ENCODE measurements around the gene SF3A2.
"Not testable (repeated sequence)": the region's sequence is repeated elsewhere in the genome, so short reads cannot be mapped to it uniquely, and the experiment has no call there.

SF3A2 gene

GRCh38 chr19:2275588-2276428 lies 39.2 kb downstream of the SF3A2 start:
- no peak for TF ChIP-seq CTCF (conservative IDR thresholded peaks at IDR 0.05; ENCODE audit: control insufficient read depth, insufficient read depth, low read depth, low read length)
- no peak for DNase-seq (ENCODE audit: low read depth)
- no peak overlapping the region for H3K4me3 ChIP-seq (ENCODE audit: control insufficient read depth, low read depth, low read length)

GRCh38 chr19:2276429-2276986 lies 39.9 kb downstream of the SF3A2 start:
- no peak overlapping the region for H3K4me3 ChIP-seq (ENCODE audit: control insufficient read depth, low read depth, low read length)
- TF ChIP-seq CTCF (conservative IDR thresholded peaks at IDR 0.05; ENCODE audit: control insufficient read depth, insufficient read depth, low read depth, low read length), result no peak
- DNase-seq (ENCODE audit: low read depth), result no peak

GRCh38 chr19:2277138-2277537 lies 40.5 kb downstream of the SF3A2 start:
- H3K4me3 ChIP-seq (ENCODE audit: control insufficient read depth, low read depth, low read length), result no peak overlapping the region
- DNase-seq (ENCODE audit: low read depth), result no peak
- no peak for TF ChIP-seq CTCF (conservative IDR thresholded peaks at IDR 0.05; ENCODE audit: control insufficient read depth, insufficient read depth, low read depth, low read length)

- no peak for TF ChIP-seq CTCF (conservative IDR thresholded peaks at IDR 0.05; ENCODE audit: control insufficient read depth, insufficient read depth, low read depth, low read length)
- H3K4me3 ChIP-seq (ENCODE audit: control insufficient read depth, low read depth, low read length), result no peak overlapping the region
- DNase-seq (ENCODE audit: low read depth), result no peak
Observed at GRCh38 chr19:2278459-2279158, 42.0 kb downstream of the SF3A2 start.

- H3K4me3 ChIP-seq (ENCODE audit: control insufficient read depth, low read depth, low read length), result no peak overlapping the region
- no peak for TF ChIP-seq CTCF (conservative IDR thresholded peaks at IDR 0.05; ENCODE audit: control insufficient read depth, insufficient read depth, low read depth, low read length)
- DNase-seq (ENCODE audit: low read depth), result no peak
Observed at GRCh38 chr19:2280633-2281264, 44.1 kb downstream of the SF3A2 start.

- H3K4me3 ChIP-seq (ENCODE audit: control insufficient read depth, low read depth, low read length), result not testable (repeated sequence)
Observed at GRCh38 chr19:2281265-2282061, 44.8 kb downstream of the SF3A2 start.

More at GRCh38 chr19:2281265-2282061, 44.8 kb downstream of the SF3A2 start:
- not testable (repeated sequence) for DNase-seq (ENCODE audit: low read depth)
